H9 (cell line): ENCODE results near the gene MMP24OS. TPM values are rescaled to one million over a fixed set of nuclear protein-coding genes. Genes with fewer than 3 reads are reported as not detected.

Experiments used
- DNase-seq: peaks from one replicate; pipeline ENCODE4 v3.0.0-alpha.2; 2017
- H2AFZ ChIP-seq: one replicate; pipeline ENCODE4 v1.6.1; 2013; ENCODE audit warnings: mild to moderate bottlenecking, low read length, control low read depth, moderate library complexity
- H2AK5ac ChIP-seq: 2 replicates; pipeline ENCODE4 v1.6.1; 2013; ENCODE audit warnings: low read length, control low read depth, mixed read lengths; ENCODE audit not compliant: insufficient read length
- H2BK120ac ChIP-seq: one replicate; pipeline ENCODE4 v1.6.1; 2013; ENCODE audit warnings: low read depth, mild to moderate bottlenecking, low read length, control low read depth, inconsistent platforms; ENCODE audit not compliant: poor library complexity, severe bottlenecking
- H2BK12ac ChIP-seq: 2 replicates; pipeline ENCODE4 v1.6.1; 2013; ENCODE audit warnings: low read length, control low read depth, mixed read lengths, low read depth; ENCODE audit not compliant: insufficient read length
- H2BK15ac ChIP-seq: 2 replicates; pipeline ENCODE4 v1.6.1; 2013; ENCODE audit warnings: low read depth, low read length, control low read depth
- H2BK20ac ChIP-seq: one replicate; pipeline ENCODE4 v1.6.1; 2013; ENCODE audit warnings: low read depth, mild to moderate bottlenecking, low read length, control low read depth, inconsistent platforms; ENCODE audit not compliant: poor library complexity, severe bottlenecking
- H2BK5ac ChIP-seq: 2 replicates; pipeline ENCODE4 v1.6.1; 2013; ENCODE audit warnings: low read length, control low read depth, mixed read lengths; ENCODE audit not compliant: insufficient read length
- H3K14ac ChIP-seq: 2 replicates; pipeline ENCODE4 v1.6.1; 2013; ENCODE audit warnings: low read length, control low read depth; ENCODE audit not compliant: insufficient read depth
- H3K18ac ChIP-seq: 2 replicates; pipeline ENCODE4 v1.6.1; 2013; ENCODE audit warnings: low read depth, mild to moderate bottlenecking, mixed read lengths, low read length, control low read depth; ENCODE audit not compliant: insufficient read length
- H3K23ac ChIP-seq: 2 replicates; pipeline ENCODE4 v1.6.1; 2013; ENCODE audit warnings: low read length, control low read depth, mixed read lengths, low read depth; ENCODE audit not compliant: insufficient read length
- H3K23me2 ChIP-seq: 2 replicates; pipeline ENCODE4 v1.6.1; 2013; ENCODE audit warnings: low read depth, mild to moderate bottlenecking, mixed read lengths, low read length, control low read depth; ENCODE audit not compliant: insufficient read length, poor library complexity, severe bottlenecking
- H3K27ac ChIP-seq: 2 replicates; pipeline ENCODE4 v1.5.1; 2013; ENCODE audit warnings: low read length, control low read depth, mixed read lengths, low read depth; ENCODE audit not compliant: insufficient read length
- H3K27me3 ChIP-seq: 2 replicates; pipeline ENCODE4 v1.6.1; 2013; ENCODE audit warnings: low read length, control low read depth, inconsistent platforms; ENCODE audit not compliant: insufficient read depth
- H3K4ac ChIP-seq: 2 replicates; pipeline ENCODE4 v1.6.1; 2013; ENCODE audit warnings: low read depth, mild to moderate bottlenecking, control low read depth, inconsistent platforms, low read length, moderate library complexity
- H3K4me1 ChIP-seq: 2 replicates; pipeline ENCODE4 v1.6.1; 2013; ENCODE audit warnings: low read length, control low read depth, inconsistent platforms; ENCODE audit not compliant: insufficient read depth
- H3K4me2 ChIP-seq: 2 replicates; pipeline ENCODE4 v1.6.1; 2013; ENCODE audit warnings: low read length, control low read depth, mixed read lengths; ENCODE audit not compliant: insufficient read length, insufficient read depth
- H3K56ac ChIP-seq: 2 replicates; pipeline ENCODE4 v1.6.1; 2013; ENCODE audit warnings: low read depth, mild to moderate bottlenecking, mixed read lengths, low read length, control low read depth; ENCODE audit not compliant: insufficient read length
- H3K79me1 ChIP-seq: 2 replicates; pipeline ENCODE4 v1.6.1; 2013; ENCODE audit warnings: low read depth, mild to moderate bottlenecking, moderate library complexity, low read length, control low read depth, inconsistent platforms; ENCODE audit not compliant: insufficient read depth, poor library complexity, severe bottlenecking
- H3K79me2 ChIP-seq: 2 replicates; pipeline ENCODE4 v1.6.1; 2013; ENCODE audit warnings: low read length, control low read depth, inconsistent platforms; ENCODE audit not compliant: insufficient read depth
- H3K9ac ChIP-seq: 2 replicates; pipeline ENCODE4 v1.6.1; 2013; ENCODE audit warnings: low read length, control low read depth, mixed read lengths; ENCODE audit not compliant: insufficient read length; ENCODE audit errors: extremely low read depth
- H3K9me3 ChIP-seq: one replicate; pipeline ENCODE4 v1.6.1; 2013; ENCODE audit warnings: low read depth, low read length, inconsistent platforms; ENCODE audit not compliant: control insufficient read depth
- H3T11ph ChIP-seq: one replicate; pipeline ENCODE4 v1.6.1; 2013; ENCODE audit warnings: mild to moderate bottlenecking, low read length, control low read depth, inconsistent platforms
- H4K20me1 ChIP-seq: one replicate; pipeline ENCODE4 v1.6.1; 2013; ENCODE audit not compliant: control insufficient read depth, insufficient read length, insufficient read depth
- H4K5ac ChIP-seq: 2 replicates; pipeline ENCODE4 v1.6.1; 2013; ENCODE audit warnings: low read depth, mild to moderate bottlenecking, mixed read lengths, low read length, control low read depth; ENCODE audit not compliant: insufficient read length
- H4K8ac ChIP-seq: replicated peaks from 2 replicates; pipeline ENCODE4 v1.6.1; 2013; ENCODE audit warnings: low read length, control low read depth, mixed read lengths, low read depth; ENCODE audit not compliant: insufficient read length
- H4K91ac ChIP-seq: 2 replicates; pipeline ENCODE4 v1.6.1; 2013; ENCODE audit warnings: low read depth, mild to moderate bottlenecking, moderate library complexity, mixed read lengths, low read length, control low read depth; ENCODE audit not compliant: insufficient read length
- H3K27ac Mint-ChIP-seq, 3 experiments: 2 replicates in 2 of 3; 3 replicates in 1 of 3; pipeline ENCODE4 v1.8.0; 2020 to 2021; ENCODE audit warnings: mixed read lengths in 3 of 3, mild to moderate bottlenecking in 1 of 3, moderate library complexity in 1 of 3
- H3K27me3 Mint-ChIP-seq: 2 replicates; pipeline ENCODE4 v1.8.0; 2021; ENCODE audit warnings: low read depth, mild to moderate bottlenecking, moderate library complexity, mixed read lengths
- H3K36me3 Mint-ChIP-seq, 3 experiments: 2 replicates in 2 of 3; 3 replicates in 1 of 3; pipeline ENCODE4 v1.8.0; 2020 to 2021; ENCODE audit warnings: low read depth in 3 of 3, mixed read lengths in 3 of 3; ENCODE audit not compliant: insufficient read depth in 1 of 3
- H3K4me1 Mint-ChIP-seq, 2 experiments: 2 replicates each; pipeline ENCODE4 v1.8.0; 2020; ENCODE audit warnings: mixed read lengths in 2 of 2
- H3K4me3 Mint-ChIP-seq, 2 experiments: 2 replicates in 1 of 2; 3 replicates in 1 of 2; pipeline ENCODE4 v1.8.0; 2020 to 2021; ENCODE audit warnings: mild to moderate bottlenecking in 2 of 2, mixed read lengths in 2 of 2, moderate library complexity in 1 of 2
- H3K9me3 Mint-ChIP-seq, 2 experiments: 2 replicates in 1 of 2; 3 replicates in 1 of 2; pipeline ENCODE4 v1.8.0; 2020; ENCODE audit warnings: mild to moderate bottlenecking in 2 of 2, mixed read lengths in 2 of 2, moderate library complexity in 1 of 2
- CTCF ChIP-seq: fragments of 200-600 bp; sonication (generic); conservative IDR thresholded peaks from 3 replicates; pipeline ENCODE4 v1.8.0; 2021; ENCODE audit warnings: antibody characterized with exemption, mild to moderate bottlenecking
- WGBS: extraction: QIAGEN DNeasy Blood & Tissue Kit; methylation state at CpG from one replicate; pipeline ENCODE4 v1.1.7; 2013; ENCODE audit warnings: missing lambda C conversion rate, low lambda C conversion rate, mixed read lengths; ENCODE audit not compliant: insufficient read length; ENCODE audit errors: extremely low coverage; 5-methylcytosine and 5-hydroxymethylcytosine counted together
- total RNA-seq: library from RNA; stranded (reverse); gene quantifications from 2 replicates; pipeline ENCODE4 v1.2.1, GENCODE V29; 2021

MMP24OS gene
- total RNA-seq, 1 experiment from 2014 or later, result 43.8 TPM

DNA sequence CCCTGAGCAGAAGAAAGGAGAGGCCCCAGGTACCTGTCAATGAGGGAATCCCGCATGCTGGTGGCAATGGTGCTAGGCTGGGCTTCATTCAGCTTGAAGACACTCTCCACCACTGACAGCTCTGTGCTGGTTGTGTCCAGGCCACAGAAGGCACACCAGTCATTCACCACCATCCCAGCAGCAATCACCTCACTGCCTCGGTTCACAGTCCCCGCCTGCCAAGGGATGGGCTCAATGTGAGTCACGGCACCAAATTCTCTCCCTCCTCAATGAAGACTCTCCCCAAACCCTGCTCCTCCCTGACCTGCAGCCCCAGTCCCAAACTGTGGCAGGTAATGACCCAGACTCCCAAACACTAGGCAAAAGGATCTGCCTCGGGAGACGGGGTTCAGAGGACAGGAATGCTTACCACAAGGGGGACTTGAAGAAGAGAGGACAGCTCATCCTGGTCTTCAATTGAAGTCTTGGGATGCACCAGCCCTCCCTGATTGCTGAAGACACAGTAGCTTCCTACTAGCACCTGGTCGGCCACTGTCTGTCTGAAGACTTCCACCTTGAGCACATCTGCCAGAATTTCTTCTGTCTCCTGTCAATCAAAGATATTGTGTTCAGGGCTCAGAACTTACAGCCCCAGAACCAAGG lies 1.7 kb upstream of the MMP24OS start:
- Histone ChIP-seq H4K5ac (no peak overlapping the region), H4K91ac (no peak overlapping the region), H3K18ac (no peak overlapping the region), H2AFZ (no peak overlapping the region), H2BK120ac (no peak overlapping the region), H3K27me3 (no peaks in the 10 kb centered on the region), H3K4me1 (peaks cover 3% of the 10 kb centered on the region; the same call in 1 of the 2 replicates), H3K9me3 (no peaks in the 10 kb centered on the region), H3K23me2 (peaks cover 10% of the 10 kb centered on the region), H4K8ac (no peak overlapping the region), H3K9ac (no peak overlapping the region), H3K14ac (no peak overlapping the region), H3T11ph (no peak overlapping the region), H3K79me1 (no peaks in the 10 kb centered on the region), H3K27ac (no peak overlapping the region), H4K20me1 (no peaks in the 10 kb centered on the region), H2AK5ac (no peak overlapping the region), H3K79me2 (peaks cover 11% of the 10 kb centered on the region), H2BK15ac (no peak overlapping the region), H3K23ac (no peak overlapping the region), H3K4ac (no peak overlapping the region), H2BK20ac (no peak overlapping the region), H2BK12ac (no peak overlapping the region), H3K56ac (no peak overlapping the region), H2BK5ac (no peak overlapping the region), H3K4me2 (no peak overlapping the region)
- Mint-ChIP-seq H3K4me1 (peaks cover 17 to 26% of the 10 kb centered on the region in 2 experiments), H3K27ac (0 out of 7 replicates have a peak overlapping the region, but pooled peaks of 1 of the 3 experiments have one; percentile 36), H3K36me3 (peaks cover 26 to 64% (median 61%) of the 10 kb centered on the region in 3 experiments), H3K4me3 (peak overlapping the region in 1 of 2 experiments; percentile 51; a peak in 2 of 5 replicates), H3K9me3 (no peaks in the 10 kb centered on the region; a peak in 2 of 5 replicates), H3K27me3 (no peaks in the 10 kb centered on the region; the same call in 1 of the 2 replicates)
- WGBS, result no CpG with 5 or more reads among the region's 7 CpGs
- DNase-seq, result no peak
- TF ChIP-seq CTCF, result no peak
